Measurements from ENCODE around the gene TMEM141. TPM values are rescaled to one million over a fixed set of nuclear protein-coding genes. Genes with fewer than 3 reads are reported as not detected.

TMEM141 gene
- total and polyA plus RNA-seq, 9 donors = 23.4 to 115 (median 64.8) TPM

DNA sequence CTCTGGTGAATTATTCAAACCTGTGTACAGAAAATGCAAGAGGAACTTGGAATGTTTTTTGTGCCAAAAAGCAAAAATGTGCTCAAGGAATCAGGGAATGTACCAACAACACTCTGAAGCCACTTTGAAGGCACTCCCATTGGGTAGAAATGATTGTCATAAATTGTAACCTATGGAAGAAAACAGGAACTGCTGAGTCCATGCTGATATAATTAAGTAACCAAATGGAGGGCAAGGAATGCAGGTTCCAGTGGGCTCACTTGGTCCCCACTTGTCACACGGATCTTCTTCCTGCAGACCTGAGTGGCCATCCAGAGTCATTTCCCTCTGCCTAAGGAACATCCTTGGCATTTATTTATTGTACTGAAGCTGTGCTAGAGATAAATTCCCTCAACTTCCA lies 39.9 kb upstream of the TMEM141 start:
- TF ChIP-seq EP300 (IDR thresholded peaks at IDR 0.05) = no peak
- TF ChIP-seq CTCF (IDR thresholded peaks at IDR 0.05) = no peak
- TF ChIP-seq POLR2A (IDR thresholded peaks at IDR 0.05) = no peak
- Histone ChIP-seq H3K4me3 (no peak overlapping the region), H3K36me3 (no peaks in the 10 kb centered on the region), H3K27me3 (no peaks in the 10 kb centered on the region), H3K9me3 (no peaks in the 10 kb centered on the region), H3K27ac (no peak overlapping the region), H3K4me1 (ENCODE audit: insufficient read depth) (no peaks in the 10 kb centered on the region)
- 83 to 94% (median 84%) methylated on average over 1 of the region's 1 CpG for WGBS, 3 donors
- intact Hi-C loops (cut with DNase I) = no loop called here
- DNase-seq = no peak

DNA sequence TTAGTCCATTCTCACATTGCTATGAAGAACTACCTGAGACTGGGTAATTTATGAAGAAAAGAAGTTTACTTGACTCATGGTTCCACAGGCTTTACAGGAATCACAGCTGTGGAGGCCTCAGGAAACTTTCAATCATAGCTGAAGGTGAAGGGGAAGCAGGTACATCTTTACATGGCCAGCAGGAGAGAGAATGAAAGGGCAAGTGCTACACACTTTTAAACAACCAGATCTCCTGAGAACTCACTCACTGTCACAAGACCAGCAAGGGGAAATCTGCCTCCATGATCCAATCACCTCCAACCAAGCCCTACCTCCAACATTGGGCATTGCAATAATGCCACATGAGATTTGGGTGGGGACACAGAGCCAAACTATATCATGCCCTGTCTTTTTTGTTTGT lies 39.3 kb upstream of the TMEM141 start:
- no peak for DNase-seq
- no peak overlapping the region for H3K27ac ChIP-seq
- H3K36me3 ChIP-seq = no peaks in the 10 kb centered on the region
- no peaks in the 10 kb centered on the region for H3K4me1 ChIP-seq (ENCODE audit: insufficient read depth)
- TF ChIP-seq EP300 (IDR thresholded peaks at IDR 0.05) (no peak), POLR2A (IDR thresholded peaks at IDR 0.05) (no peak), CTCF (IDR thresholded peaks at IDR 0.05) (no peak)
- H3K9me3 ChIP-seq = no peaks in the 10 kb centered on the region
- intact Hi-C loops (cut with DNase I) = no loop called here
- no peaks in the 10 kb centered on the region for H3K27me3 ChIP-seq
- H3K4me3 ChIP-seq = no peak overlapping the region

DNA sequence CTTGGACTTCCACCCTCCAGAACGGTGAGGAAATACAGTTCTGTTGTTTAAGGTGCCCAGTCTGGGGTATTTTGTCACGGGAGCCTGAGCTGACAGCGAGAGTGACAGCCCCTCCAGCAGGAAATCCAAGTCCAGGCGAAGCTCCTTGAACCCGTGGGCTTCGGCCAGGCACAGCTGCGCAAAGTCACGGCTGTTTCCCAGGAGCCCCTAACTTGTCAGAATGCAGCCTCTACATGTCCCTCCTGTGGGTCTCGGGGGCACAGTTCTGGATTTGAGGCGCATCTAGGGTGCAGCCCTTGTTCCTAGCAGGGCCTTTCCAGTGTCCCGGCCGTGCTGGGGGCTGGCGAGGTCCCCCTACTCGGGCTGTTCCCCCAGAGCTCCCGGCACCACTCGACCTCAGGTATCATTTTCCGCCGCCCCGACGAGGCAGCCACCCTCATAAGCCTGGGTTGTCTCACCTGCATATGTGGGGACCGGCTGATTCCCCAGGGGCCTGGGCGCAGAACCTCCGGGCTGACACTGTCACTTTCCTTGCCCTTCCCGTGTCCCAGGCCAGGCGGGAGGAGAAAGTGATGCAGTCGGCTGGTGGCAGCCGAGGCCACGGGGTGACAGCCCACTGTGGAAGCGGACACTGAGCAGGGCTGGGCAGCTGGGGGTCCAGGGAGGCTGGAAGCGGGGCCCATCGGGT lies 37.6 kb upstream of the TMEM141 start:
- intact Hi-C loops (cut with DNase I) = no loop called here
- 81 to 88% (median 87%) methylated on average over 29 to 31 of the region's 31 CpGs for WGBS, 3 donors
- TF ChIP-seq CTCF (IDR thresholded peaks at IDR 0.05) = no peak
- TF ChIP-seq POLR2A (IDR thresholded peaks at IDR 0.05) = no peak
- no peak for TF ChIP-seq EP300 (IDR thresholded peaks at IDR 0.05)

DNA sequence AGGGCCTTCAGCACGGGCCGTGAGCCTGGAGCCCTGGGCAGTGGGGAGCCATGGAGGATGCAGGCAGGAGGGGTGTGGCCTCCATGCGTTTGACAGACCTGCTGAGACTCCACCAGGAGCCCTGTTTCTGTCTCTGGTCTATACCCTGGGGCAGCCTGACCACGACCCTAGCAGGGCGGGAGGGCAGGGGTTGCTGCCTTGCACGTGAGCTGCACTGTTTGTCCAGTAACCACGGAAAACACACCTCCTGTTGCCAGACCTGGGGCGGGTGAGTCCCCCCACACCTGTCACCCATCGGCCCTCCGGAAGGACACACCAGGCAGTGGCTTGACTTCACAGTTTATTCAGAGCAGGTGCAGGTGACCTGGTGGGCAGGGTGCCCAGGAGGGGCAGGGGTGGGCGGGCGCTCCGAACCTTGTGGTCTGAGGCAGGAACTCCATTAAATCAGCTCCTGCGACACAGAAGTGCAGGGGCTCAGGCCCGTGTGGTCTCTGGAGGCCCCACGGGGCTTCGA lies 37.0 kb upstream of the TMEM141 start:
- H3K4me3 ChIP-seq = no peak overlapping the region
- intact Hi-C loops (cut with DNase I) = no loop called here
- no peak for DNase-seq
- WGBS, 3 donors = 76 to 82% (median 76%) methylated on average over 17 of the region's 17 CpGs
- TF ChIP-seq EP300 (IDR thresholded peaks at IDR 0.05) (no peak), CTCF (IDR thresholded peaks at IDR 0.05) (no peak), POLR2A (IDR thresholded peaks at IDR 0.05) (no peak)
- H3K9me3 ChIP-seq = no peaks in the 10 kb centered on the region
- no peaks in the 10 kb centered on the region for H3K27me3 ChIP-seq
- H3K27ac ChIP-seq = no peak overlapping the region
- no peaks in the 10 kb centered on the region for H3K36me3 ChIP-seq
- H3K4me1 ChIP-seq (ENCODE audit: insufficient read depth) = no peaks in the 10 kb centered on the region

More for the DNA sequence above, 37.6 kb upstream of the TMEM141 start:
- Histone ChIP-seq H3K4me1 (ENCODE audit: insufficient read depth) (no peaks in the 10 kb centered on the region), H3K27ac (no peak overlapping the region), H3K9me3 (no peaks in the 10 kb centered on the region), H3K4me3 (no peak overlapping the region), H3K36me3 (no peaks in the 10 kb centered on the region), H3K27me3 (no peaks in the 10 kb centered on the region)
- DNase-seq = no peak
